GM12875 (cell line): ENCODE results near the gene DRC7.

Experiments used
- H3K4me3 ChIP-seq: one replicate; pipeline ENCODE4 v1.5.1; 2011; ENCODE audit warnings: low read depth, low read length, control low read depth
- CTCF ChIP-seq: IDR thresholded peaks from 2 replicates; pipeline ENCODE4 v1.5.1; 2011; ENCODE audit warnings: low read depth, mild to moderate bottlenecking, control low read depth, inconsistent platforms, low read length, moderate library complexity, borderline replicate concordance; ENCODE audit not compliant: insufficient read depth

DRC7 gene

GRCh38 chr16:57689762-57690558 lies 4.6 kb upstream of the DRC7 start:
- no peak overlapping the region for H3K4me3 ChIP-seq
- no peak for TF ChIP-seq CTCF

GRCh38 chr16:57690782-57691471 lies 3.7 kb upstream of the DRC7 start:
- no peak for TF ChIP-seq CTCF
- H3K4me3 ChIP-seq: no peak overlapping the region

- TF ChIP-seq CTCF: no peak
- no peak overlapping the region for H3K4me3 ChIP-seq
Observed at GRCh38 chr16:57692636-57693035, 2.0 kb upstream of the DRC7 start.

GRCh38 chr16:57693550-57693949 lies 1.1 kb upstream of the DRC7 start:
- H3K4me3 ChIP-seq: no peak overlapping the region
- TF ChIP-seq CTCF: no peak

- H3K4me3 ChIP-seq: no peak overlapping the region
- no peak for TF ChIP-seq CTCF
Observed at GRCh38 chr16:57694231-57694724, 328 bp upstream of the DRC7 start.

GRCh38 chr16:57695680-57696069 lies 1.1 kb downstream of the DRC7 start:
- TF ChIP-seq CTCF: no peak
- H3K4me3 ChIP-seq: no peak overlapping the region
